GM23338 (cell line): ENCODE measurements around the gene KRTAP10-9. TPM values are rescaled to one million over a fixed set of nuclear protein-coding genes. Genes with fewer than 3 reads are reported as not detected.
A peak's percentile ranks its signal among the peaks of the same experiment; 100 is the strongest.

Source experiments
- ATAC-seq: fragments of 200-7000 bp; cut with Tn5 transposase; 3 replicates; pipeline ENCODE4 v1.9.1; 2020
- DNase-seq: peaks from one replicate; pipeline ENCODE4 v3.0.0-alpha.2; 2015; ENCODE audit warnings: low spot score
- H2AFZ ChIP-seq: fragments of 200-600 bp; sonication (generic); 2 replicates; pipeline ENCODE4 v1.8.0; 2016; ENCODE audit warnings: antibody characterized with exemption, mild to moderate bottlenecking, moderate library complexity
- H3F3A ChIP-seq: fragments of 200-600 bp; sonication (generic); replicated peaks from 2 replicates; pipeline ENCODE4 v1.8.0; 2017; ENCODE audit warnings: antibody characterized with exemption, mixed run types, low read depth
- H3K27ac ChIP-seq: fragments of 200-600 bp; sonication (generic); 2 replicates; pipeline ENCODE4 v1.6.1; 2016; ENCODE audit warnings: low read depth
- H3K27me3 ChIP-seq: fragments of 200-600 bp; sonication (generic); 2 replicates; pipeline ENCODE4 v1.8.0; 2016; ENCODE audit warnings: mild to moderate bottlenecking, mixed run types, moderate library complexity; ENCODE audit not compliant: insufficient read depth
- H3K36me3 ChIP-seq: fragments of 200-600 bp; sonication (generic); 2 replicates; pipeline ENCODE4 v1.8.0; 2016; ENCODE audit warnings: mild to moderate bottlenecking; ENCODE audit not compliant: insufficient read depth
- H3K4me1 ChIP-seq: fragments of 200-600 bp; sonication (generic); 2 replicates; pipeline ENCODE4 v1.8.0; 2016; ENCODE audit warnings: mild to moderate bottlenecking, moderate library complexity; ENCODE audit not compliant: insufficient read depth
- H3K4me2 ChIP-seq: fragments of 200-600 bp; sonication (generic); 2 replicates; pipeline ENCODE4 v1.7.1; 2017; ENCODE audit warnings: mixed run types
- H3K4me3 ChIP-seq: fragments of 200-600 bp; sonication (generic); 2 replicates; pipeline ENCODE4 v1.6.1; 2016; ENCODE audit warnings: mixed run types
- H3K79me2 ChIP-seq: fragments of 200-600 bp; sonication (generic); replicated peaks from 2 replicates; pipeline ENCODE4 v1.8.0; 2017; ENCODE audit warnings: mild to moderate bottlenecking; ENCODE audit not compliant: insufficient read depth
- H3K9me2 ChIP-seq: fragments of 200-600 bp; sonication (generic); 2 replicates; pipeline ENCODE4 v1.8.0; 2017; ENCODE audit not compliant: insufficient read depth
- H4K20me1 ChIP-seq: fragments of 200-600 bp; sonication (generic); replicated peaks from 2 replicates; pipeline ENCODE4 v1.8.0; 2017; ENCODE audit warnings: mild to moderate bottlenecking; ENCODE audit not compliant: insufficient read depth
- H3K27ac Mint-ChIP-seq: 2 replicates; pipeline ENCODE4 v1.8.0; 2020; ENCODE audit warnings: inconsistent platforms, mild to moderate bottlenecking, moderate library complexity, mixed read lengths
- H3K27me3 Mint-ChIP-seq: 3 replicates; pipeline ENCODE4 v1.8.0; 2022; ENCODE audit warnings: low read depth, mild to moderate bottlenecking, moderate library complexity, mixed read lengths, inconsistent platforms; ENCODE audit not compliant: insufficient read depth, poor library complexity
- H3K36me3 Mint-ChIP-seq: 3 replicates; pipeline ENCODE4 v1.8.0; 2021; ENCODE audit warnings: low read depth, mild to moderate bottlenecking, inconsistent platforms, moderate library complexity, mixed read lengths
- H3K4me1 Mint-ChIP-seq: 3 replicates; pipeline ENCODE4 v1.8.0; 2020; ENCODE audit warnings: mild to moderate bottlenecking, inconsistent platforms, mixed read lengths
- H3K4me3 Mint-ChIP-seq: 3 replicates; pipeline ENCODE4 v1.8.0; 2021; ENCODE audit warnings: moderate library complexity, mild to moderate bottlenecking, inconsistent platforms, mixed read lengths
- H3K9me3 Mint-ChIP-seq: 3 replicates; pipeline ENCODE4 v1.8.0; 2020; ENCODE audit warnings: moderate library complexity, mild to moderate bottlenecking, inconsistent platforms, mixed read lengths
- CREB1 ChIP-seq: fragments of 250-450 bp; sonication (Bioruptor Pico); IDR thresholded peaks from 2 replicates; pipeline ENCODE4 v1.5.0; 2020; ENCODE audit warnings: low read depth, mild to moderate bottlenecking, moderate library complexity
- ETS1 ChIP-seq: IDR thresholded peaks from 2 replicates; pipeline ENCODE4 v1.6.1; 2016; ENCODE audit warnings: antibody characterized with exemption
- EZH2 ChIP-seq: fragments of 200-600 bp; sonication (generic); IDR thresholded peaks from one replicate; pipeline ENCODE4 v1.8.0; 2017; ENCODE audit warnings: antibody characterized with exemption, mild to moderate bottlenecking, low read depth; ENCODE audit not compliant: unreplicated experiment
- EZH2phosphoT487 ChIP-seq: fragments of 200-600 bp; sonication (generic); IDR thresholded peaks from one replicate; pipeline ENCODE4 v1.8.1; 2018; ENCODE audit warnings: antibody characterized with exemption; ENCODE audit not compliant: unreplicated experiment
- JUNB ChIP-seq: IDR thresholded peaks from one replicate; pipeline ENCODE4 v1.6.1; 2016; ENCODE audit warnings: antibody characterized with exemption; ENCODE audit not compliant: unreplicated experiment
- NANOG ChIP-seq: IDR thresholded peaks from 2 replicates; pipeline ENCODE4 v1.6.1; 2016; ENCODE audit warnings: antibody characterized with exemption, borderline replicate concordance
- STAT1 ChIP-seq: IDR thresholded peaks from one replicate; pipeline ENCODE4 v1.6.1; 2016; ENCODE audit warnings: antibody characterized with exemption; ENCODE audit not compliant: unreplicated experiment
- ZNF114 ChIP-seq: fragments of 250-450 bp; sonication (Bioruptor Pico); IDR thresholded peaks from 2 replicates; pipeline ENCODE4 v1.5.0; 2020; ENCODE audit warnings: mild to moderate bottlenecking, moderate library complexity
- ZNF331 ChIP-seq: fragments of 250-450 bp; sonication (Bioruptor Pico); IDR thresholded peaks from 2 replicates; pipeline ENCODE4 v1.5.0; 2020; ENCODE audit warnings: low read depth, mild to moderate bottlenecking, moderate library complexity
- polyA plus RNA-seq: library from polyadenylated mRNA; unstranded; fragments of >200 nt; fragmentation: Nextera tagmentation; extraction: Ambion mirVana; gene quantifications from 2 replicates; pipeline ENCODE4 v1.2.1, GENCODE V29; 2016
- total RNA-seq: library from RNA; depleted of rRNA; stranded (reverse); fragments of >200 nt; shearing (Covaris generic); gene quantifications from 2 replicates; pipeline ENCODE4 v1.2.3, GENCODE V29; 2014
- TF ChIP-seq, protein P1 (sequence below), 2 experiments: fragments of 200-600 bp in 1 of 2; sonication (generic) in 1 of 2; conservative IDR thresholded peaks; 2 replicates each; pipeline versions ENCODE4 v1.5.1 to v1.6.1; 2016 to 2017; ENCODE audit warnings: antibody characterized with exemption in 2 of 2, low read depth in 2 of 2, mild to moderate bottlenecking in 2 of 2, moderate library complexity in 1 of 2

KRTAP10-9 gene
- total and polyA plus RNA-seq, 2 experiments from 2014 or later, result not detected

DNA sequence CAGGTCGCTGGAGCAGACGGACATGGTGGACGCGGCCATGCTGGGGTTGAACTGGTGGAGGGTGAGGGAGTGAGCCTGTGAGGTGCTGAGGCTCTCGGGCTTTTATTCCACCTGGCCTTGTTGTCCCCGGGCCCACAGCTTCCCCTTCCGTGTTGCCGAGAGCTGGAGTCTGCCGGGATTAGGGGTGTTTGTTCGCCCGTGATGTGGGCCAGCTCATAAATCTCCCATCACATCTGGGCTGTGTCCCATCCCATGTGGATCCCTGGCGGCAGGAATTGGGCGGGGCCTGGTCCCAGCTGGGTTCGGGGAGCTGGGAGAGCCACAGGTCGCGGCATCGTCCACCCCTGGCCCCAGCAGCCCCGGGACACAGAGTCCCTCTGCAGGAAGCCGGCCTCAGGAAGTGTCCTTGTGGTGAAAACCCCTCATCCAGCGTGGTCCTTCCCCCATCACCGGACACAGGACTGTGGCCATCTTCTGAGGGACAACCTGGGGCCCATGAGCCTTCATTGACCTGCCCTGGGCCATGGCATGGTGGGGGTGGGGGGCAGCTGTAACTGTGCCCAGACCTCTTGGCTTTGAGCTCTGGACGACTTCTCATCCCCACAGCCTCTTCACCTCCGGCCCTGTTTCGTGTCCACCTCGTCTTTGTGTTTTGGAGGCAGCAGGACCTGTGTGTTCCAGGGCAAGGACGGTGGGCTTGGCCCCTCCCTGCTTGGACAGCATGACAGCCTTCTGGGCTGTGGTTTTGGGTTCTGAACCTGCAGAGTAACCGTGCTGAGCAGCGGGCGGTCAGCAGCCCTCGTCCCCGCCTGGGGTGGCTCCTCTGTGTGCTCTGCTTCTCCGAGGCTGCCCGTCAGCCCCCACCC lies 34.2 kb upstream of the KRTAP10-9 start, which contains the start of gene KRTAP10-6 (continued):
- no peak for TF ChIP-seq ETS1
- TF ChIP-seq EZH2phosphoT487, result no peak
- no peak for TF ChIP-seq ZNF331 (CRISPR knock-in tag)
- TF ChIP-seq CREB1 (CRISPR knock-in tag), result no peak
- TF ChIP-seq STAT1, result no peak
- TF ChIP-seq ZNF114 (CRISPR knock-in tag), result no peak

- H3K36me3 ChIP-seq, result no peaks in the 10 kb centered on the region
- peaks cover 6% of the 10 kb centered on the region for H3K27me3 Mint-ChIP-seq
- H3K9me2 ChIP-seq, result no peaks in the 10 kb centered on the region
- DNase-seq (peak; percentile 42), ATAC-seq (peak; percentile 66)
- H3K79me2 ChIP-seq, result no peaks in the 10 kb centered on the region
- H3K4me3 Mint-ChIP-seq, result no peak overlapping the region
- peaks cover 25% of the 10 kb centered on the region for H3K4me1 Mint-ChIP-seq
- no peaks in the 10 kb centered on the region for H4K20me1 ChIP-seq
- peaks cover 5% of the 10 kb centered on the region; the same call in 2 of the 3 replicates for H3K9me3 Mint-ChIP-seq
- peak overlapping the region; percentile 32; the same call in 1 of the 2 replicates for H3K4me2 ChIP-seq
- H3F3A ChIP-seq, result 0 out of 2 replicates have a peak, but pooled peaks cover 4% of the 10 kb centered on the region
- peak overlapping the region; percentile 76 for H2AFZ ChIP-seq
- H3K4me1 ChIP-seq, result peaks cover 20% of the 10 kb centered on the region
- TF ChIP-seq NANOG, result no peak
- TF ChIP-seq, protein P1, sequence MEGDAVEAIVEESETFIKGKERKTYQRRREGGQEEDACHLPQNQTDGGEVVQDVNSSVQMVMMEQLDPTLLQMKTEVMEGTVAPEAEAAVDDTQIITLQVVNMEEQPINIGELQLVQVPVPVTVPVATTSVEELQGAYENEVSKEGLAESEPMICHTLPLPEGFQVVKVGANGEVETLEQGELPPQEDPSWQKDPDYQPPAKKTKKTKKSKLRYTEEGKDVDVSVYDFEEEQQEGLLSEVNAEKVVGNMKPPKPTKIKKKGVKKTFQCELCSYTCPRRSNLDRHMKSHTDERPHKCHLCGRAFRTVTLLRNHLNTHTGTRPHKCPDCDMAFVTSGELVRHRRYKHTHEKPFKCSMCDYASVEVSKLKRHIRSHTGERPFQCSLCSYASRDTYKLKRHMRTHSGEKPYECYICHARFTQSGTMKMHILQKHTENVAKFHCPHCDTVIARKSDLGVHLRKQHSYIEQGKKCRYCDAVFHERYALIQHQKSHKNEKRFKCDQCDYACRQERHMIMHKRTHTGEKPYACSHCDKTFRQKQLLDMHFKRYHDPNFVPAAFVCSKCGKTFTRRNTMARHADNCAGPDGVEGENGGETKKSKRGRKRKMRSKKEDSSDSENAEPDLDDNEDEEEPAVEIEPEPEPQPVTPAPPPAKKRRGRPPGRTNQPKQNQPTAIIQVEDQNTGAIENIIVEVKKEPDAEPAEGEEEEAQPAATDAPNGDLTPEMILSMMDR (conservative IDR thresholded peaks at IDR 0.05; ENCODE audit: low read depth in 2 of 2), result no peak
- no peak for TF ChIP-seq EZH2phosphoT487
- no peak for TF ChIP-seq ZNF331 (CRISPR knock-in tag)
- TF ChIP-seq ETS1, result no peak
- TF ChIP-seq JUNB, result no peak
- TF ChIP-seq EZH2, result no peak
- no peak for TF ChIP-seq ZNF114 (CRISPR knock-in tag)
- H3K27ac ChIP-seq, result no peak overlapping the region
- H3K4me3 ChIP-seq, result no peak overlapping the region
- H3K27ac Mint-ChIP-seq, result peak overlapping the region; percentile 58; the same call in 1 of the 2 replicates
- no peaks in the 10 kb centered on the region for H3K27me3 ChIP-seq
- H3K36me3 Mint-ChIP-seq, result no peaks in the 10 kb centered on the region; the same call in 2 of the 3 replicates
Observed at GRCh38 chr21:44593598-44594405, 33.1 kb upstream of the KRTAP10-9 start.
